ENCODE measurements around the gene RHOV. TPM values are rescaled to one million over a fixed set of nuclear protein-coding genes. Genes with fewer than 3 reads are reported as not detected.

RHOV gene
- total RNA-seq, 4 donors from 2014 or later: 0.39 to 0.60 TPM; not detected in 2

- DNase-seq (ENCODE audit: low spot score in 2 of 2): no peak
- Histone ChIP-seq H3K27me3 (peaks cover 0 to 21% of the 10 kb centered on the region in 2 donors), H3K27ac (no peak overlapping the region), H3K36me3 (no peaks in the 10 kb centered on the region), H3K4me3 (peak overlapping the region in 3 of 4 donors; percentile 35 to 51 (median 44)), H3K4me1 (peaks cover 0 to 15% (median 6%) of the 10 kb centered on the region in 4 donors), H3K9me3 (no peaks in the 10 kb centered on the region)
- WGBS, 2 donors: 53 to 64% methylated on average over 24 to 31 of the region's 33 CpGs
- TF ChIP-seq EP300 (IDR thresholded peaks at IDR 0.05) (no peak), POLR2A (IDR thresholded peaks at IDR 0.05) (no peak)
- TF ChIP-seq, protein P1, sequence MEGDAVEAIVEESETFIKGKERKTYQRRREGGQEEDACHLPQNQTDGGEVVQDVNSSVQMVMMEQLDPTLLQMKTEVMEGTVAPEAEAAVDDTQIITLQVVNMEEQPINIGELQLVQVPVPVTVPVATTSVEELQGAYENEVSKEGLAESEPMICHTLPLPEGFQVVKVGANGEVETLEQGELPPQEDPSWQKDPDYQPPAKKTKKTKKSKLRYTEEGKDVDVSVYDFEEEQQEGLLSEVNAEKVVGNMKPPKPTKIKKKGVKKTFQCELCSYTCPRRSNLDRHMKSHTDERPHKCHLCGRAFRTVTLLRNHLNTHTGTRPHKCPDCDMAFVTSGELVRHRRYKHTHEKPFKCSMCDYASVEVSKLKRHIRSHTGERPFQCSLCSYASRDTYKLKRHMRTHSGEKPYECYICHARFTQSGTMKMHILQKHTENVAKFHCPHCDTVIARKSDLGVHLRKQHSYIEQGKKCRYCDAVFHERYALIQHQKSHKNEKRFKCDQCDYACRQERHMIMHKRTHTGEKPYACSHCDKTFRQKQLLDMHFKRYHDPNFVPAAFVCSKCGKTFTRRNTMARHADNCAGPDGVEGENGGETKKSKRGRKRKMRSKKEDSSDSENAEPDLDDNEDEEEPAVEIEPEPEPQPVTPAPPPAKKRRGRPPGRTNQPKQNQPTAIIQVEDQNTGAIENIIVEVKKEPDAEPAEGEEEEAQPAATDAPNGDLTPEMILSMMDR (IDR thresholded peaks at IDR 0.05): no peak
Measured at GRCh38 chr15:40872791-40873693, 992 bp downstream of the RHOV start.

DNA sequence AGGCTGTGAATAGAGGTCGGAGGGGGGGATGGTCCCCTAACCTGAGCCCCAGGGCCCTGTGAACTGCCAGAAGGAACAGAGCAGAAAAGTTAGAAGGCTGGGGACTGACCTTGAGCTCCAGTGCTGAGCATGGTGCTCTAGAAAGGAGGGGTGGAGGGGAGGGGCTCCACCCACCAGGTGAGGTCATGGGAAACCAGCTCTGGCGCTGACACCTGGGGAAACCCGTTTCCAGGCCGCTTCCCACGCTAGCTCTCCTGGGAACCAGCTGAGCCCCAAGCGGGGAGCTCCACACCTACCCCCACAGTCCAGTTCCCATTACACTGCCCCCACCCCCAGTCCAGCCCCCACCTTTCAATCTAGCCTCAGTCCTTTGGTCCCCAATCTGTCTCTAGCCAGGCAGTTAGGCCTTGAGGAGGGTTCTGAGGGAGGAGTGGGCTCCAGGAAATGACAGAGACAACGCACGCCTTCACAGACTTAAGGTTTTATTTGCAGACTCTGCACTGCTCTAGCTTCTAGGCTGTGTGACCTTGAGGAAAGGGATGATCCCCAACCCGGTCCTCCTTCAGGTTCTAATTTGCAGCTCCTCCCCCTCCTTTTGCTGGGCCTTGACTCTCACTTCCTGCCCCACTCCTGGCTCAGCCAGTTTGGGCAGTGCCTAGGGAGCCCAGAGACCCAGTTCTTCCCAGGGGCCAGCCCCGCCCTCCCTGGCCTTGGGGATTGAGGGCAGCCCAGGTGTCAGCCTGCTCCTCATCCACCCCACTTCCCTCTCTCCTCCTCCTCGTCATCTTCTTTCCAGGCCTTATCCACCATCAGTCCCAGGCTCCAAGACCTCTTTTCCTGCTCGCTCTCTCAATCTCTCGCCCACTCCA is 2.1 kb downstream of the RHOV start:
- peaks cover 0 to 15% (median 6%) of the 10 kb centered on the region in 4 donors for H3K4me1 ChIP-seq
- no peak for DNase-seq (ENCODE audit: low spot score in 2 of 2)
- H3K9me3 ChIP-seq: no peaks in the 10 kb centered on the region
- TF ChIP-seq POLR2A (IDR thresholded peaks at IDR 0.05): no peak
- no peak for TF ChIP-seq EP300 (IDR thresholded peaks at IDR 0.05)
- TF ChIP-seq, protein P1 (IDR thresholded peaks at IDR 0.05): no peak
- H3K27ac ChIP-seq: no peak overlapping the region
- 83 to 89% methylated on average over 9 to 13 of the region's 13 CpGs for WGBS, 2 donors
- no peaks in the 10 kb centered on the region for H3K36me3 ChIP-seq
- H3K4me3 ChIP-seq: no peak overlapping the region
- H3K27me3 ChIP-seq: peaks cover 0 to 21% of the 10 kb centered on the region in 2 donors

- WGBS, 2 donors: 100% methylated on average over 1 of the region's 1 CpG; no CpG with 5 or more reads in 1 of the 2 donors
- Histone ChIP-seq H3K4me3 (no peak overlapping the region), H3K27ac (no peak overlapping the region), H3K36me3 (no peaks in the 10 kb centered on the region), H3K27me3 (peaks cover 0 to 21% of the 10 kb centered on the region in 2 donors), H3K4me1 (peaks cover 0 to 15% (median 6%) of the 10 kb centered on the region in 4 donors), H3K9me3 (no peaks in the 10 kb centered on the region)
- DNase-seq (ENCODE audit: low spot score in 2 of 2): no peak
- no peak for TF ChIP-seq EP300 (IDR thresholded peaks at IDR 0.05)
- TF ChIP-seq POLR2A (IDR thresholded peaks at IDR 0.05): no peak
- TF ChIP-seq, protein P1 (IDR thresholded peaks at IDR 0.05): no peak
Measured at GRCh38 chr15:40870716-40871115, 3.3 kb downstream of the RHOV start.

DNA sequence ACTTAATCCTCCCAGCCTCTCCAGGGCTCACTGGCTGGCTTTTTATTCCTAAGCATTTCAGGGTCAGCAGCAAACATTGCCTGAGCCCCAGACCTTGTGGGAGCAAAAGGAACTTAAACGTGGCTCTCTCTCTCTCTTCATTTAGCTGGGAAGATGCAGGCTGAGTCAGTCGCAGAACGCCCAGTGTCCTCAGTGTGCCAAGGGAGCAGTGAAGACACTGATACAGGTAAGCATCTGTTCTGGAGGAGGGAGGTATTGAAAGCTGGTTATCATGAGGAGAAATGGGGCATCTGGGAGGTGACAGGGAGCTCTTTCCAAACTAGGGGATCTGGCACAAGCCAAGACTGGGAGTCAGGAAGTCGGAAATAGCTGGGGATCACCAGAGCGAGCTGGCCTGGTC is 4.3 kb downstream of the RHOV start:
- TF ChIP-seq, protein P1 (IDR thresholded peaks at IDR 0.05): no peak
- TF ChIP-seq EP300 (IDR thresholded peaks at IDR 0.05) (no peak), POLR2A (IDR thresholded peaks at IDR 0.05) (no peak)
- Histone ChIP-seq H3K36me3 (no peaks in the 10 kb centered on the region), H3K27me3 (peaks cover 0 to 20% of the 10 kb centered on the region in 2 donors), H3K9me3 (no peaks in the 10 kb centered on the region), H3K4me1 (peaks cover 0 to 15% (median 6%) of the 10 kb centered on the region in 4 donors), H3K27ac (no peak overlapping the region), H3K4me3 (no peak overlapping the region)
- 72 to 74% methylated on average over 5 of the region's 5 CpGs for WGBS, 2 donors
- DNase-seq (ENCODE audit: low spot score in 2 of 2): no peak

Measured in tibial nerve (tissue), 4 donors.